Measurements from ENCODE around the gene BMI1.
"Not testable (repeated sequence)": the region's sequence is repeated elsewhere in the genome, so short reads cannot be mapped to it uniquely, and the experiment has no call there.

The BMI1 gene

GRCh38 chr10:22356324-22356873 lies 35.5 kb downstream of the BMI1 start:
- no peak for TF ChIP-seq CTCF (IDR thresholded peaks at IDR 0.05; ENCODE audit: low read depth, low read length, poor library complexity, severe bottlenecking)
- TF ChIP-seq EZH2phosphoT487 (IDR thresholded peaks at IDR 0.05; ENCODE audit: borderline replicate concordance, low read length) = no peak
- no peaks in the 10 kb centered on the region for H3K27me3 ChIP-seq (ENCODE audit: control insufficient read depth, low read length)

GRCh38 chr10:22357770-22358169 lies 36.9 kb downstream of the BMI1 start:
- H3K27me3 ChIP-seq (ENCODE audit: control insufficient read depth, low read length); H4K20me1 ChIP-seq (ENCODE audit: control insufficient read depth, insufficient read depth, low read depth, low read length); H3K4me3 ChIP-seq (ENCODE audit: low read length); H3K4me2 ChIP-seq (ENCODE audit: low read length); H3K79me2 ChIP-seq (ENCODE audit: control insufficient read depth, low read length); H3K4me1 ChIP-seq (ENCODE audit: control insufficient read depth, low read length); H3K27ac ChIP-seq (ENCODE audit: low read depth, low read length); H3K9me3 ChIP-seq (ENCODE audit: control insufficient read depth, insufficient read depth, low read length); H3F3A ChIP-seq (ENCODE audit: control insufficient read depth, insufficient read depth); H3K36me3 ChIP-seq (ENCODE audit: control insufficient read depth, low read length); H3K9me2 ChIP-seq (replicated peaks; ENCODE audit: control insufficient read depth, low read length): not testable (repeated sequence)

More at GRCh38 chr10:22356324-22356873, 35.5 kb downstream of the BMI1 start:
- Histone ChIP-seq H4K20me1 (ENCODE audit: control insufficient read depth, insufficient read depth, low read depth, low read length) (no peaks in the 10 kb centered on the region), H3K9me3 (ENCODE audit: control insufficient read depth, insufficient read depth, low read length) (no peaks in the 10 kb centered on the region), H3K4me1 (ENCODE audit: control insufficient read depth, low read length) (no peaks in the 10 kb centered on the region), H3F3A (ENCODE audit: control insufficient read depth, insufficient read depth) (no peaks in the 10 kb centered on the region), H3K79me2 (ENCODE audit: control insufficient read depth, low read length) (no peaks in the 10 kb centered on the region), H3K4me3 (ENCODE audit: low read length) (no peak overlapping the region), H3K4me2 (ENCODE audit: low read length) (no peak overlapping the region), H3K27ac (ENCODE audit: low read depth, low read length) (no peak overlapping the region), H3K9me2 (replicated peaks; ENCODE audit: control insufficient read depth, low read length) (no peaks in the 10 kb centered on the region), H3K36me3 (ENCODE audit: control insufficient read depth, low read length) (no peaks in the 10 kb centered on the region)

GRCh38 chr10:22363305-22363704 lies 42.4 kb downstream of the BMI1 start:
- Histone ChIP-seq H3F3A (ENCODE audit: control insufficient read depth, insufficient read depth) (no peaks in the 10 kb centered on the region), H3K36me3 (ENCODE audit: control insufficient read depth, low read length) (no peaks in the 10 kb centered on the region), H3K4me1 (ENCODE audit: control insufficient read depth, low read length) (peaks cover 17% of the 10 kb centered on the region), H3K9me2 (replicated peaks; ENCODE audit: control insufficient read depth, low read length) (no peaks in the 10 kb centered on the region), H4K20me1 (ENCODE audit: control insufficient read depth, insufficient read depth, low read depth, low read length) (no peaks in the 10 kb centered on the region), H3K27me3 (ENCODE audit: control insufficient read depth, low read length) (no peaks in the 10 kb centered on the region), H3K9me3 (ENCODE audit: control insufficient read depth, insufficient read depth, low read length) (no peaks in the 10 kb centered on the region), H3K79me2 (ENCODE audit: control insufficient read depth, low read length) (no peaks in the 10 kb centered on the region), H3K4me2 (ENCODE audit: low read length) (no peak overlapping the region), H3K27ac (ENCODE audit: low read depth, low read length) (no peak overlapping the region), H3K4me3 (ENCODE audit: low read length) (no peak overlapping the region)
- TF ChIP-seq CTCF (IDR thresholded peaks at IDR 0.05; ENCODE audit: low read depth, low read length, poor library complexity, severe bottlenecking) = no peak
- TF ChIP-seq EZH2phosphoT487 (IDR thresholded peaks at IDR 0.05; ENCODE audit: borderline replicate concordance, low read length) = no peak

GRCh38 chr10:22364407-22365140 lies 43.7 kb downstream of the BMI1 start:
- H3K9me2 ChIP-seq (replicated peaks; ENCODE audit: control insufficient read depth, low read length) = no peaks in the 10 kb centered on the region
- H3K36me3 ChIP-seq (ENCODE audit: control insufficient read depth, low read length) = no peaks in the 10 kb centered on the region
- peaks cover 24% of the 10 kb centered on the region for H3K4me1 ChIP-seq (ENCODE audit: control insufficient read depth, low read length)
- no peaks in the 10 kb centered on the region for H3K9me3 ChIP-seq (ENCODE audit: control insufficient read depth, insufficient read depth, low read length)
- no peak overlapping the region for H3K27ac ChIP-seq (ENCODE audit: low read depth, low read length)
- no peaks in the 10 kb centered on the region for H4K20me1 ChIP-seq (ENCODE audit: control insufficient read depth, insufficient read depth, low read depth, low read length)
- no peak overlapping the region for H3K4me2 ChIP-seq (ENCODE audit: low read length)
- no peak overlapping the region for H3K4me3 ChIP-seq (ENCODE audit: low read length)
- no peak for TF ChIP-seq EZH2phosphoT487 (IDR thresholded peaks at IDR 0.05; ENCODE audit: borderline replicate concordance, low read length)
- TF ChIP-seq CTCF (IDR thresholded peaks at IDR 0.05; ENCODE audit: low read depth, low read length, poor library complexity, severe bottlenecking) = no peak
- no peaks in the 10 kb centered on the region for H3F3A ChIP-seq (ENCODE audit: control insufficient read depth, insufficient read depth)
- H3K27me3 ChIP-seq (ENCODE audit: control insufficient read depth, low read length) = no peaks in the 10 kb centered on the region
- no peaks in the 10 kb centered on the region for H3K79me2 ChIP-seq (ENCODE audit: control insufficient read depth, low read length)
